ENCODE data around the gene ZFP36L2.

Gene ZFP36L2

GRCh38 chr2:43246641-43247040 is 20.2 kb upstream of the ZFP36L2 start:
- no peak for DNase-seq

GRCh38 chr2:43241558-43241957 is 15.2 kb upstream of the ZFP36L2 start:
- DNase-seq, result no peak

DNA sequence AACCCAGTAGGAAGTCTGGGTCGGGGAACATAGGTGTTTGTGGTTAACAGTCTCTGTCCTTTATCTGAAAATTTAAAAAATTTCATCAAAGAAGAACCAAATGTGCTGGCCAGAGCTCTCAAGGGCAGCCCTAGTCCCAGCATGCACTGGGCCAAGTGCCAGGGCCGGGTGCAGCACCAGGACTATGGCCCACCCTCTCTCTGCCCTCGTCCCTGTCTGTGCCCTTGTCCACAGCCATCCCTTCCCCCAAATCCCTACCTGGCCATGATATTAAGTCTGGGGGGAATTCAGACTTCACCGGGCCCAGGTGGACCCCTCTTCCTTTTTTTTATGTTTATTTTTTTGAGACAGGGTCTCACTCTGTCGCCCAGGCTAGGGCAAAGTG is 14.4 kb upstream of the ZFP36L2 start:
- no peak for DNase-seq

- DNase-seq, result peak in 1 of 2 donors; percentile 83
Observed at GRCh38 chr2:43239981-43240765, 13.8 kb upstream of the ZFP36L2 start.

- no peak for DNase-seq
Observed at GRCh38 chr2:43238813-43239212, 12.4 kb upstream of the ZFP36L2 start.

GRCh38 chr2:43238176-43238575 is 11.8 kb upstream of the ZFP36L2 start:
- no peak for DNase-seq

GRCh38 chr2:43233218-43234212 is 7.1 kb upstream of the ZFP36L2 start:
- DNase-seq, result no peak

- DNase-seq, result no peak
Observed at GRCh38 chr2:43230951-43231827, 4.8 kb upstream of the ZFP36L2 start.

- DNase-seq, result no peak
Observed at GRCh38 chr2:43230351-43230885, 4.0 kb upstream of the ZFP36L2 start.

DNA sequence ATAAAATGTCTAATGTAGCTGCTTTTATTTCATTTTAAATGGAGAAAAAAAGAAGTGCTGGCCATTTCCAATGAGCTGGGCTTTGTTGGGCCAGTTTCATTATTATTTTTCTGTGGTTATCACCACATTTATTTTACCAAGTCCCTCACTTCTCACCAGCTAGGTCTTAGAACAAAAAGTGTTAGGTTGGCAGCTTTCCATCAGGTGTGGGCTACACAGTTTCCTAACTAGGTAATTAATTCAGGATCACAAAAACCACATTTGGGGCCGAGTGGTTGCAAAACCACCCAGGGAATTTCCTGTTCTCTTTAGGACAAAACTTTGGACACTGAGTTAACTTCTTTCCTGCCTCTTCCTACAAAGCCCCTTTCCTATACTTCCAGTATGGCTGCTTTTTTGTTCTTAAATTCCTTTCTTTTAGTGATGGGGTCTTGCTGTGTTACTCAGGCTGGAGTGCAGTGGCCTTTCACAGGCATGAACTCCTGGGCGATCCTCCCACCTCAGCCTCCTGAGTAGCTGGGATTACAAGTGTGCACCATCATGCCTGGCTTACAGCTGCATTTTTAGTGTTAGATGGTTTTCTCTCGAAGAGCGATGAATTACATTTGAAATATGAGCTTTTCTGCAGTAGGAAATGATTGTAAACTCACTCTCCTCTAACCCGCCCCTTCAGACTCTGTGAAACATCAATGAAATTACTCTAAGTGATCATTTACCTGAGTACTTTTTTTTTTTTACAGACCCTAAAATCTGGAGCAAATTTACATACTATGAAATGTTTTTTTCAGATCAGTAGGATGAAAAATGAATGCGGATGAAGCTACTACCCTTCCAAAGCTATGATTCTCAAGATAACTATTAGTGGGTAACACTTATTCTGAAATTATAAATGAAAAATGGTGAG is 2.6 kb upstream of the ZFP36L2 start:
- DNase-seq, result no peak

GRCh38 chr2:43228321-43228751 is 1.9 kb upstream of the ZFP36L2 start:
- no peak for DNase-seq

DNA sequence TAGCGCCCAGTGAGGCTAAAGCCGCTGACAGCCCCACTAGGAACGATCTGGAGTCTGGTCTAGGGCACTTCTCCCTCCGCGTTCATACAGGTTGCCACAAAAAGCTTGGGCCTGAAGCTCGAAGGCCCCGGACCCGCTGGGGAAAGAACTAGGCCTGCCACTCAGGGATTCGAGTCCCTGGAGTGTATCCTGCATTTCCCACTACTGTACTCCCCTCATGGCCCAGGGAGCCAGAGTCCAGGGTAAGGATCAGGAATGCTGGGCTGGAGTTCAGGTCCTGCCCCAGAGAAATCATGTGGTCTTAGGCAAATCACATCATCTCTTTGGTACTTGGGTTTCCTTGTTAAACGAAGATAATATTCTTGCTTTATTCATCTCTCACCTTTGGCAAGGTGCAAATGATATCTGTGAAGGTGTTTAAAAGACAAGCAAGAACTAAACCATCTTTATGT is 1.4 kb upstream of the ZFP36L2 start:
- DNase-seq, result no peak

- peak; percentile 61 to 90 for DNase-seq
Observed at GRCh38 chr2:43226955-43227829, 786 bp upstream of the ZFP36L2 start.

GRCh38 chr2:43225788-43226557 is 433 bp downstream of the ZFP36L2 start:
- peak; percentile 43 to 95 for DNase-seq

- DNase-seq, result peak; percentile 48 to 81
Observed at GRCh38 chr2:43225093-43225787, 1.2 kb downstream of the ZFP36L2 start.

GRCh38 chr2:43224571-43225092 is 1.8 kb downstream of the ZFP36L2 start:
- DNase-seq, result no peak

DNA sequence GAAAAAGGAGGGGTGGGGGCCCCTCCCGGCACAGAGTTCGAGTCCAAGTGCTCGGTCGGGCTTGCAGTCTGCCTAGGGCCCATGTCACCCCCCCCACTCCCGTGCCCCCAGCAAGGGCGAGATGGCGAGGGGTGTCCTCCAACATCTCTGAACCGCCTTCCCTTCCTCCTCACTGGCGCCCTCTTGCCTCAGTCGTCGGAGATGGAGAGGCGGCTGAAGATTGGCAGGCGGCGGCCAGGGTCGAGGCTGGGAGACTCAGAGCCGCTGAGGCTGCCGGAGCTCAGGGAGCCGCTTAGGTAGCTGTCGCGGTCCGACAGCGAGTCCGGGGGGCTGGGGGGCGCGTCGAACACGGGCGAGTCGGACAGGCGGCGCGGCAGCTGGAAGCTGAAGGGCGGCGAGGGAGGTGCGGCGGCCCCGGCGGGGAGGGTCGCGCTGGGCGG is 2.3 kb downstream of the ZFP36L2 start:
- DNase-seq, result peak; percentile 50 to 76

DNA sequence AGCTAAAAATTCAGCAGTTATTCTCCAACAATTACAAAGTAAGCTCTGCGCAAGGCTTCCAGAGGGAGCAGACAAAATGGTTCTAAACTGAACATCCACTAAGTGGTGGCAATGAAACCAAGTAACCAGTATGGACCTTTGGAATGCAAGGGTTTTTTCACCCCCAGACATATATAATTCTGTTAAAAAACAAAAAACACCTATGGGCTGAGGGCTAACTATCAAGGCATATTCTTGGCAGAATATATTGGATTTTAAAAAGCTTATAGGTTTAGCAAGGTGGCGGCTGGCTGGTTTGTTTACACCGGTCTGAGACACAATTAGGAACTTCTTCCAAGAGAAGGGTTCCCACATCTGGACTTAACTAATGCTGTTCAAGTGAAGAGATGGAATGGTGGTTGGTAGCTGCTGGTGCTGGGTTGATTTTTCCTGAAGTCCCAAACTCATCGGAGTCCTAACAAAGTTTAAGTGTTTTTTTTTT is 2.8 kb downstream of the ZFP36L2 start:
- no peak for DNase-seq
